OCI-LY1 (cell line): ENCODE measurements around the gene CRADD.

Source experiments
- H2AFZ ChIP-seq: fragments of 200-600 bp; sonication (generic), shearing (Covaris generic); 2 replicates; pipeline ENCODE4 v1.6.0; 2014; ENCODE audit warnings: antibody characterized with exemption, mild to moderate bottlenecking, low read length
- H3F3A ChIP-seq: fragments of 200-600 bp; sonication (generic), shearing (Covaris generic); 2 replicates; pipeline ENCODE4 v1.6.0; 2014; ENCODE audit warnings: mild to moderate bottlenecking, antibody characterized with exemption, low read length, moderate library complexity; ENCODE audit not compliant: insufficient read depth
- H3K27ac ChIP-seq: fragments of 200-600 bp; sonication (generic); 2 replicates; pipeline ENCODE4 v1.5.1; 2014; ENCODE audit warnings: low read length, mixed run types, mild to moderate bottlenecking, low read depth; ENCODE audit not compliant: poor library complexity, severe bottlenecking
- H3K27me3 ChIP-seq: fragments of 200-600 bp; sonication (generic); 2 replicates; pipeline ENCODE4 v1.6.0; 2014; ENCODE audit warnings: antibody characterized with exemption, mild to moderate bottlenecking, low read length, moderate library complexity; ENCODE audit not compliant: insufficient read depth
- H3K36me3 ChIP-seq: fragments of 200-600 bp; sonication (generic); 2 replicates; pipeline ENCODE4 v1.6.1; 2014; ENCODE audit warnings: mild to moderate bottlenecking, antibody characterized with exemption, low read length, moderate library complexity, mixed read lengths; ENCODE audit not compliant: insufficient read depth
- H3K4me1 ChIP-seq: fragments of 200-600 bp; sonication (generic); 2 replicates; pipeline ENCODE4 v1.5.1; 2014; ENCODE audit warnings: mild to moderate bottlenecking, low read length, moderate library complexity; ENCODE audit not compliant: insufficient read depth, severe bottlenecking
- H3K4me2 ChIP-seq: fragments of 200-600 bp; sonication (generic), shearing (Covaris generic); 2 replicates; pipeline ENCODE4 v1.6.1; 2014; ENCODE audit warnings: low read length
- H3K4me3 ChIP-seq: fragments of 200-600 bp; sonication (generic); 2 replicates; pipeline ENCODE4 v1.5.1; 2014; ENCODE audit warnings: low read length, low read depth, mild to moderate bottlenecking, mixed read lengths; ENCODE audit not compliant: poor library complexity, severe bottlenecking
- H3K79me2 ChIP-seq: fragments of 200-600 bp; shearing (Covaris generic); 2 replicates; pipeline ENCODE4 v1.6.1; 2016; ENCODE audit warnings: mixed run types, low read length, mixed read lengths; ENCODE audit not compliant: insufficient read depth
- H3K9ac ChIP-seq: fragments of 200-600 bp; sonication (generic), shearing (Covaris generic); 2 replicates; pipeline ENCODE4 v1.6.1; 2014; ENCODE audit warnings: mild to moderate bottlenecking, low read length, mixed read lengths
- H3K9me2 ChIP-seq: fragments of 200-600 bp; sonication (generic), shearing (Covaris generic); 2 replicates; pipeline ENCODE4 v1.6.1; 2014; ENCODE audit warnings: low read depth, mild to moderate bottlenecking, low read length, mixed read lengths
- H3K9me3 ChIP-seq: fragments of 200-600 bp; shearing (Covaris generic); 2 replicates; pipeline ENCODE4 v1.6.1; 2014; ENCODE audit warnings: low read length, mixed read lengths
- H4K20me1 ChIP-seq: fragments of 200-600 bp; sonication (generic), shearing (Covaris generic); 2 replicates; pipeline ENCODE4 v1.6.0; 2016; ENCODE audit warnings: mild to moderate bottlenecking, low read length; ENCODE audit not compliant: insufficient read depth
- CTCF ChIP-seq: fragments of 200-600 bp; sonication (generic), shearing (Covaris generic); IDR thresholded peaks from 2 replicates; pipeline ENCODE4 v1.5.1; 2017; ENCODE audit warnings: mild to moderate bottlenecking, antibody characterized with exemption, low read length, moderate library complexity, mixed read lengths
- EZH2 ChIP-seq: fragments of 200-600 bp; sonication (generic), shearing (Covaris generic); IDR thresholded peaks from 2 replicates; pipeline ENCODE4 v1.8.0; 2017; ENCODE audit warnings: borderline replicate concordance, mixed run types, mild to moderate bottlenecking, antibody characterized with exemption, low read length, moderate library complexity, mixed read lengths

The CRADD gene

DNA sequence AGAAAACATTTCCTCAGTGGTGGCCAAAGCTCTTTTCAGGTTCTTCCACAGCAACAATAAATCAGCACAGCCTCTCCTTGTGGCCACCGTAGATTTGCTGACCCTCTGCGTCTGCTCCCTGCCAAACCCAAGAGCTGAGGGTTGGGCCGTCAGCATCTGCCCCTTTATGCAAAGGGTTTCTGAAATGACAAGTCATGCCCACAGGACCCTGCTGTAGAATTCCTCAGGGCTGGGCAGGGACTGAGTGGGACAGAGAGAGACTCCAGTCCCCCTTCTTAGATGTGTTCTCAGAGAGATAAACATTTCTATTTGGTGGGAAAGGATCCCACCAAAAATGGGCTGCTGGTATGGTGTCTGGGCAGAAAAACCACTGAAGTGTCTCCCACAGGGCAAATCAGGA, 238.2 kb downstream of the CRADD start:
- Histone ChIP-seq H3K9ac (no peak overlapping the region), H4K20me1 (no peaks in the 10 kb centered on the region), H3K4me2 (no peak overlapping the region), H3K36me3 (no peaks in the 10 kb centered on the region), H3F3A (no peaks in the 10 kb centered on the region), H3K27me3 (no peaks in the 10 kb centered on the region; the same call in 1 of the 2 replicates), H3K79me2 (no peaks in the 10 kb centered on the region), H3K4me1 (no peaks in the 10 kb centered on the region), H3K27ac (no peak overlapping the region), H2AFZ (no peak overlapping the region), H3K4me3 (no peak overlapping the region), H3K9me3 (no peaks in the 10 kb centered on the region), H3K9me2 (no peaks in the 10 kb centered on the region)
- no peak for TF ChIP-seq EZH2
- no peak for TF ChIP-seq CTCF

DNA sequence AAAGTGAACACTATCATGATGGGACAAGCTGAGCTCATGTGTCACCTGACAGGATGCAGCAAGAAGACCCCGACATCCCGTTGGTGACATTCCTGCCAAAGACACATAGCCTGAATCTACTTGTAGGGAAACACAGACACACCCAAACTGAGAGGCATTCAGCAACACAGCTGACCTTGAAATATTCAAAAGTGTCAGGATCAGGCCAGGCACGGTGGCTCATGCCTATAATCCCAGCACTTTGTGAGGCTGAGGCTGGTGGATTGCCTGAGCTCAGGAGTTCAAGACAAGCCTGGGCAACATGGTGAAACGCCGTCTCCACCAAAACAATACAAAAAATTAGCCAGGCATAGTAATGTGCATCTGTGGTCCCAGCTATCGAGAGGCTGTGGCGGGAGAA, 239.2 kb downstream of the CRADD start:
- H2AFZ ChIP-seq, result no peak overlapping the region
- no peaks in the 10 kb centered on the region for H3K27me3 ChIP-seq
- H3K27ac ChIP-seq, result no peak overlapping the region
- H4K20me1 ChIP-seq, result no peaks in the 10 kb centered on the region
- no peak overlapping the region for H3K9ac ChIP-seq
- H3K9me2 ChIP-seq, result no peaks in the 10 kb centered on the region
- no peaks in the 10 kb centered on the region for H3F3A ChIP-seq
- no peaks in the 10 kb centered on the region for H3K79me2 ChIP-seq
- no peak overlapping the region for H3K4me3 ChIP-seq
- H3K4me2 ChIP-seq, result no peak overlapping the region
- H3K4me1 ChIP-seq, result no peaks in the 10 kb centered on the region
- H3K9me3 ChIP-seq, result no peaks in the 10 kb centered on the region
- TF ChIP-seq EZH2 (no peak), CTCF (no peak)
- H3K36me3 ChIP-seq, result no peaks in the 10 kb centered on the region

- Histone ChIP-seq H3K9ac (no peak overlapping the region), H3K9me3 (no peaks in the 10 kb centered on the region), H4K20me1 (no peaks in the 10 kb centered on the region), H3K4me1 (no peaks in the 10 kb centered on the region), H2AFZ (no peak overlapping the region), H3F3A (no peaks in the 10 kb centered on the region), H3K27ac (no peak overlapping the region), H3K9me2 (no peaks in the 10 kb centered on the region), H3K36me3 (no peaks in the 10 kb centered on the region), H3K79me2 (no peaks in the 10 kb centered on the region), H3K4me3 (no peak overlapping the region), H3K27me3 (no peaks in the 10 kb centered on the region), H3K4me2 (no peak overlapping the region)
- no peak for TF ChIP-seq EZH2
- TF ChIP-seq CTCF, result no peak
Observed at GRCh38 chr12:93918262-93918661, 241.1 kb downstream of the CRADD start.
